ENCODE results near the gene WDR75.

DNA sequence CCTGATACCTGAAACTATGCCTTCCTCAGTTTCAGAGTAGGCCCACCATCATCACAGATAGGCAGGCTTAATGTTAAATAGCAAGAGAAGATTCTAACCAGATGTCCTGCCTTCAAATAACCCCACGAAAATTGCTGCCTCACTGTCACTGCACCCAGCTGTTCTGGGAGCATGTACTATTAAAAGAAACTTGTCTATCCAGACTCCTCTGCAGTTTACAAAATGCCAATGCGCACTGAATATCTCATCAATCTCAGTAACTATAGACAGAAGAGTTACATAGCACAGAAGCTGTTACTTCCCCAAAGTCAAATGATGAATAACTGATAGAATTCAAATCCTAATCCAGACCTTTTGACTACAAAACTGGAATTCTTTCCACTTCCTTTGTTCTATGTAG, 43.9 kb downstream of the WDR75 start:
- TF ChIP-seq, protein P1, sequence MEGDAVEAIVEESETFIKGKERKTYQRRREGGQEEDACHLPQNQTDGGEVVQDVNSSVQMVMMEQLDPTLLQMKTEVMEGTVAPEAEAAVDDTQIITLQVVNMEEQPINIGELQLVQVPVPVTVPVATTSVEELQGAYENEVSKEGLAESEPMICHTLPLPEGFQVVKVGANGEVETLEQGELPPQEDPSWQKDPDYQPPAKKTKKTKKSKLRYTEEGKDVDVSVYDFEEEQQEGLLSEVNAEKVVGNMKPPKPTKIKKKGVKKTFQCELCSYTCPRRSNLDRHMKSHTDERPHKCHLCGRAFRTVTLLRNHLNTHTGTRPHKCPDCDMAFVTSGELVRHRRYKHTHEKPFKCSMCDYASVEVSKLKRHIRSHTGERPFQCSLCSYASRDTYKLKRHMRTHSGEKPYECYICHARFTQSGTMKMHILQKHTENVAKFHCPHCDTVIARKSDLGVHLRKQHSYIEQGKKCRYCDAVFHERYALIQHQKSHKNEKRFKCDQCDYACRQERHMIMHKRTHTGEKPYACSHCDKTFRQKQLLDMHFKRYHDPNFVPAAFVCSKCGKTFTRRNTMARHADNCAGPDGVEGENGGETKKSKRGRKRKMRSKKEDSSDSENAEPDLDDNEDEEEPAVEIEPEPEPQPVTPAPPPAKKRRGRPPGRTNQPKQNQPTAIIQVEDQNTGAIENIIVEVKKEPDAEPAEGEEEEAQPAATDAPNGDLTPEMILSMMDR (IDR thresholded peaks at IDR 0.05 in 2 of 3, conservative IDR thresholded peaks at IDR 0.05 in 1 of 3; ENCODE audit: insufficient read depth in 2 of 3, low read depth in 1 of 3, low read length in 3 of 3), result no peak
- TF ChIP-seq, protein P2, sequence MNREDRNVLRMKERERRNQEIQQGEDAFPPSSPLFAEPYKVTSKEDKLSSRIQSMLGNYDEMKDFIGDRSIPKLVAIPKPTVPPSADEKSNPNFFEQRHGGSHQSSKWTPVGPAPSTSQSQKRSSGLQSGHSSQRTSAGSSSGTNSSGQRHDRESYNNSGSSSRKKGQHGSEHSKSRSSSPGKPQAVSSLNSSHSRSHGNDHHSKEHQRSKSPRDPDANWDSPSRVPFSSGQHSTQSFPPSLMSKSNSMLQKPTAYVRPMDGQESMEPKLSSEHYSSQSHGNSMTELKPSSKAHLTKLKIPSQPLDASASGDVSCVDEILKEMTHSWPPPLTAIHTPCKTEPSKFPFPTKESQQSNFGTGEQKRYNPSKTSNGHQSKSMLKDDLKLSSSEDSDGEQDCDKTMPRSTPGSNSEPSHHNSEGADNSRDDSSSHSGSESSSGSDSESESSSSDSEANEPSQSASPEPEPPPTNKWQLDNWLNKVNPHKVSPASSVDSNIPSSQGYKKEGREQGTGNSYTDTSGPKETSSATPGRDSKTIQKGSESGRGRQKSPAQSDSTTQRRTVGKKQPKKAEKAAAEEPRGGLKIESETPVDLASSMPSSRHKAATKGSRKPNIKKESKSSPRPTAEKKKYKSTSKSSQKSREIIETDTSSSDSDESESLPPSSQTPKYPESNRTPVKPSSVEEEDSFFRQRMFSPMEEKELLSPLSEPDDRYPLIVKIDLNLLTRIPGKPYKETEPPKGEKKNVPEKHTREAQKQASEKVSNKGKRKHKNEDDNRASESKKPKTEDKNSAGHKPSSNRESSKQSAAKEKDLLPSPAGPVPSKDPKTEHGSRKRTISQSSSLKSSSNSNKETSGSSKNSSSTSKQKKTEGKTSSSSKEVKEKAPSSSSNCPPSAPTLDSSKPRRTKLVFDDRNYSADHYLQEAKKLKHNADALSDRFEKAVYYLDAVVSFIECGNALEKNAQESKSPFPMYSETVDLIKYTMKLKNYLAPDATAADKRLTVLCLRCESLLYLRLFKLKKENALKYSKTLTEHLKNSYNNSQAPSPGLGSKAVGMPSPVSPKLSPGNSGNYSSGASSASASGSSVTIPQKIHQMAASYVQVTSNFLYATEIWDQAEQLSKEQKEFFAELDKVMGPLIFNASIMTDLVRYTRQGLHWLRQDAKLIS (CRISPR knock-in tag; IDR thresholded peaks at IDR 0.05), result no peak
- TF ChIP-seq MAFK (IDR thresholded peaks at IDR 0.05; ENCODE audit: low read length) (no peak), HMG20A (CRISPR knock-in tag; conservative IDR thresholded peaks at IDR 0.05) (no peak), USF2 (CRISPR knock-in tag; IDR thresholded peaks at IDR 0.05) (no peak), POLR2A (conservative IDR thresholded peaks at IDR 0.05) (no peak), RBFOX2 (IDR thresholded peaks at IDR 0.05; ENCODE audit: low read depth, low read length) (no peak), TAF1 (IDR thresholded peaks at IDR 0.05; ENCODE audit: control insufficient read depth, extremely low read depth, insufficient read depth, low read length, severe bottlenecking) (no peak), ELF1 (tag; IDR thresholded peaks at IDR 0.05) (no peak), ZNF324 (CRISPR knock-in tag; IDR thresholded peaks at IDR 0.05) (no peak), ESRRB (CRISPR knock-in tag; IDR thresholded peaks at IDR 0.05; ENCODE audit: borderline replicate concordance) (no peak)
